ENCODE data around the gene PROC.

Gene PROC

DNA sequence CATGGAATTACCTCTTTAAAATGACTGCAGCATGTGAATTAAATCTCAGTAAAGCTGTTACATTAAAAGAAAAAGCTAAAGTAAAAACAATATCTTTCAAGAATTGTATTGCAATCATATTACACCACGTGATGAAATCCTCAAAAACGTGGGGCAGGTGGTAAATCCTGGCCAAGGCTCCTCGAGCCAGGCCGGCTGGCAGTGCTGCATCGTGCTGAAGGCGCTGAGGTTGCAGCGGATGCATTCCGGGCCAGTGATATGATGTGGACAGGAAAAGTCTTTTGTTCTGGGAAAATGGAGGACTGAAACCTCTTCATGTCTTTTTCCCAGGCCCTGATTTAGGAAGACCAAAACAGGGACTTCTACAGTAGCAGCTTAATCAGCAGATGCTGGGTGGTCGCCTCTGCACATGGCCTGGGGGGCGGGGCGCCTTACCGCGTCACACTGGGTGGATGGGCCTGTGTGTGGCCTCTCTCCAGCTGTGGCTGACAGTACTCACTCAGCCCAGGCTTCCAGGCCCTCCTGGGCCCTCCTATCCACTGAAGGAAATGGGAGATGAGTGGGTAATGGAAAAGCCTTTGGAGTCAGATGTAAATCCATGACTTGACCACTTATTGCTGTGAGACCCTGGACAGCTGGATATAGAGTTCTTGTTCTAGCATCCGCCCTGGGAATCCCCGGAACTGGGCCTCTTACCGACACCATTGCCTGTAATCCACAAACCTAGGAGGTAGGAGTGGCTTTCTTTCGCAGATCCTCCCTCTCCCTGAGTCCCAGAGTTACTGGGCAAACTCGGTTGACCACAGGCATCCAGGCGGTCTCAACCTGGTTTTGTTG lies 45.1 kb downstream of the PROC start:
- no peak for DNase-seq

DNA sequence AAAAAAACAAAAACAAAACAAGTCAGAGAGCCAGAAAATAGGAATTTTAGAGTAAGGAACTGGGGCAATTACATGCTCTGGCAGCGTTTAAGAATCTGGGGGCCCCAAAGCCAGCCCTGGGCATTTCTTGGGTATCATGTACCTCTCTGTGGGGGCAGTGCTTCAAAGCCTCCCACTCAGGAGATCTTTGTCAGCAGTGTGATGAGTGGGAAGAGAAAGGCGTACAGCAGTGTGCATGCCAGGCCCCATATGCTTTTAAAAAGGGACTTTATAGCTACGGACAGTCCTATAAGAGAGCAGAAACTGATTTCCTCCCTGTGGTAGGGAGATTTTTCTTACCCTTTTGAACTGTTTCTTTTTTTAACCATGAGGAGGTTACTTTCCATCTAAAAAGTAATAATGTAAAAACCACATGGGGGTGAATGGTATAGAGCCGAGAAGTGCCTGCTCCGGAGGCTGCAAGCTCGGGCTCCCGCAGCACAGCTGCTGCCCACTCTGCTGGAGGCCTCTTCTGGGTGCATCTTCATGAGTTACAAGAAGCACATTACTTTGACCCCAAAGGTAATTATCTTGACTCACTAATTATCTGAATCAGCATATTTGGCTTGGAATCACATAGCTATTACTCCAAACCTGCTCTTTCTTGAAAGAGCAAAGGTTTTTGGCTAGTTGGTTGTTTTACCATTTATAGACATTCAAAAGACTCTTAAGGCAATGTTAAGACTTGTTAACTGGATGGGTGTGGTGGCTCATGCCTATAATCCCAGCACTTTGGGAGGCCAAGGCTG lies 46.4 kb downstream of the PROC start:
- no peak for DNase-seq

DNA sequence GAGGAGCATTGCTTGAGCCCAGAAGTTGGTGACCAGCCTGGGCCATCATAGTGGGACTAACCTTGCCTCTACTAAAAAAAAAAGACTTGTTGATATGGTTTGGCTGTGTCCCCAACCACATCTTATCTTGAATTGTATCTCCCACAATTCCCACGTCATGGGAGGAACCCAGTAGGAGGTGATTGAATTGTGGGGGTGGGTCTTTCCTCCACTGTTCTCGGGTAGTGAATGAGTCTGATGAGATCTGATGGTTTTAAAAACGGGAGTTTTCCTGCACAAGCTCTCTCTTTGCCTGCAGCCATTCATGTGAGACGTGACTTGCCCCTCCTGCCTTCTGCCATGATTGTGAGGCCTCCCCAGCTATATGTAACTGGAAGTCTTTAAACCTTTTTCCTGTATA lies 47.0 kb downstream of the PROC start:
- DNase-seq: no peak

- no peak for DNase-seq
Observed at GRCh38 chr2:127469051-127469450, 50.8 kb downstream of the PROC start.

DNA sequence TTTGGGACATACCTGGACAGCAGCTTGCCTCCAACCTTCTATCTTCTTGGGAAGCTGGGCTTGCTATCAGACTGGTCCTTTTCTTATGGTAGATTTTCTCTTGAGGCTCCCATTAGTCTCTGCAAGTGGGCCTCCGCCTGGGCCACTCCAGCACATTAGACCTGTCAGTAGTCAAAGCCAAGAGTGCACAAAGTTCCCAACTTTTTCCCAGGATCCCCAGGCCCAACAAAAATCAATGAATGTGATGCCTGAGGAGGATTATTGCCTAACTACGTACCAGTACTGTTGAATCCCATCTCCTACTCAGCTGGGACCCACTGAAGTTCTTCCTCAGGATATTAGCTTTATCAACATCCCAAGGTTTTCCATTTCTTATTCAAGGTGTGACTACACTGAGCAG lies 51.7 kb downstream of the PROC start:
- DNase-seq: no peak

- no peak for DNase-seq
Observed at GRCh38 chr2:127471286-127471988, 53.2 kb downstream of the PROC start.

GRCh38 chr2:127472268-127472667 lies 54.0 kb downstream of the PROC start:
- DNase-seq: no peak

DNA sequence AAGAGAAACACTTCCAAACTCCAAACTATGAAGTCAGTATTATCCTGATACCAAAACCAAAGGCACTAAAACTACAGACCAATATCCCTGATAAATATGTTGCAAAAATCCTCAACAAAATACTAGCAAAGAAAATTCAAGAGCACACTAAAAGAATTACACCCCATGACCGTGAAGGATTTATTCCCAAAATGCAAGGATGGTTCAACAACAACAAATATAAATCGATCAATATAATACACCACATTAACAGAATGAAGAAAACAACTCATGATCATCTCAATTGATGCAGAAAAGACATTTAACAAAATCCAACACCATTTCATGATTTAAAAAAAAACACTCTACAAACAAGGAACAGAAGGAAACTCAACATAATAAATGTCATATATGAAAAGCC lies 57.6 kb downstream of the PROC start:
- no peak for DNase-seq

All from EL (cell line).